NCI-H2196 (cell line): ENCODE data around the gene SDSL.
A peak's percentile ranks its signal among the peaks of the same experiment; 100 is the strongest.

ENCODE experiments used
- DNase-seq: peaks from one replicate; lab custom pipeline; 2025; ENCODE audit not compliant: unreplicated experiment; lab: John Stamatoyannopoulos, UW

The SDSL gene

GRCh38 chr12:113396828-113397496 is 25.2 kb upstream of the SDSL start:
- DNase-seq, result no peak

DNA sequence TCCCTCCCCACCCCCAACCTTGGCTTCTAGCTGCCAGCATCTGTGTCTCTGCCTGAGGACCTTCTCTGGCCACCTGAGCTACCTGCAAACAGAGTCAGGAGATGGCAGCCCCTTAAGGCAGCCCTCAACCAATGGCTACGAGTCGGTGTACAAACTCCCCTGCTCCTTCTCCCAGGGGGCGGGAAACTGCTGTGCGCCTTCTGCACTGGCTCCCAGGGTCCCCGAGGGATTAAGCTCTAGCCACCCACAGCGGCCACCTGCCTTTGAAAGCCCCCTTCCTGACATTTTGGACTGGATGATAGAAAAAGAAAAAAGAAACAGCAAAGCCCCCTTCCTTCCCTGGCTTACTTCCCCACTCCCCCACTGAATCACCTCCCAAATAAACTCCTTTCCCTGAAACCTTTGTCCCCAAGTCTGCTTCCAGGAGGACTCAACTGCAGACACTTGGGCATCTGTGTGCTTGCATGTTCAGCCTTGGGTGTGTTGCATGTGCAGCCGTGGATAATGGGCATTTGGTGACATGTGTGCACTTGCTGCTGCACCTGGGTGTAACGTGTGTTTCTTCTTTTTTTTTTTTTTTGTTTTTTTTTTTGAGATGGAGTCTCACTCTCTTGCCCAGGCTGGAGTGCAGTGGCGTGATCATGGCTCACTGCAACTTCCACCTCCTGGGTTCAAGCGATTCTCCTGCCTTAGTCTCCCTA is 24.5 kb upstream of the SDSL start:
- no peak for DNase-seq

- DNase-seq, result no peak
Measured at GRCh38 chr12:113398346-113399290, 23.6 kb upstream of the SDSL start.

GRCh38 chr12:113399490-113399889 is 22.7 kb upstream of the SDSL start:
- no peak for DNase-seq

DNA sequence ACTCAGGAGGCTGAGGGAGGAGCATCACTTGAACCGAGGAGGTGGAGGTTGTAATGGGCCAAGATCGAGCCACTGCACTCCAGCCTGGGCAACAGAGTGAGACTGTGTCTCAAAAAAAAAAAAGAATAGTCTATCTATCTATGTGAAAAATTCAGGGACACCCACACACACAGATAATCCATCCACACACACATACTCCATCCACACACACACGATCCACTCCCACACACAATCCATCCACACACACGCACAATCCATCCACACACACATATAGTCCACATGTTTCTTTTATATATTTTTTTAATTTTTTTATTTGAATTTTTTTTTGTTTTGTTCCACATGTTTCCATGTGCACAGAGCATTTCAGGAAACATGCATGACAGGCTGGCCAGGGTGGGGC is 21.8 kb upstream of the SDSL start:
- no peak for DNase-seq

DNA sequence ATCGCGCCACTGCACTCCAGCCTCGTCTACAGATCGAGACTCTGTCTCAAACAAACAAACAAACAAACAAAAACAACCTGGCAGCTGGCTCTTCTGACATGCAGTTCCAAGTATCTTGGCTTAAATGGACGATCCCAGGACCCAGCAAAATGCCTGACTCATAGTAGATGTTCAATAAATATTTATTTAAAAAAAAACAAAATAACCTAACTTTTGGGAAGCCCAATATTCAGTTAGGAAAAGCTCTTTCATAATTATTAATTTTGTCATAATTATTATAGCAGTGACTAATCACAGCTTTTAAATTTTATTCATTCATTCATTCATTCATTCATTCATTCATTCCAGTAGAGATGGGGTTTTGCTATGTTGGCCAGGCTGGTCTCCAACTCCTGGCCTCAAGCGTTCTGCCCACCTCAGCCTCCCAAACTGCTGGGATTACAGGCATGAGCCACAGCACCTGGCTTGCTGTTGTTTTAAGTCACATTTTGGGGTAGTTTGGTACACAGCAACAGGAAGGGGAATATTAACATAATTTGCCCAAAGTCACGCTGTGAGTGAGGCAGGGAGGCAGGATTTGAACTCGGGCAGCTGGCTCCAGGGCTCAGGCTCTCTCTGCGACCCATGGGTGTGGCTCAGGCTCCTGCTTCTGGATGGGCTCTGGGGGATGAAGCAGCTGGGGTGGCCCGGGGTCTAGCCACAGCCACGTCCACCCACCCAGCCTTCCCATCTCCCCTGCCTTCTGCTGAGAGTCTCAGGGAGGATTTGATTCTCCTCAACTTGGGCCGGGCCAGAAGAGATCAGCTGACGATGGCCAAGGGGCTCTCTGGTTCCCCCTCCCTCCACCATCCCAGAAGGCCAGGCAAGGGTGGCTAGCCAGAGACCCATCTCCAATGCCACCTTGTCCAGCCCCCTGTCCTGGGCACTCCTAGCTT is 20.8 kb upstream of the SDSL start:
- DNase-seq, result no peak

- DNase-seq, result no peak
Measured at GRCh38 chr12:113402586-113403260, 19.5 kb upstream of the SDSL start.

DNA sequence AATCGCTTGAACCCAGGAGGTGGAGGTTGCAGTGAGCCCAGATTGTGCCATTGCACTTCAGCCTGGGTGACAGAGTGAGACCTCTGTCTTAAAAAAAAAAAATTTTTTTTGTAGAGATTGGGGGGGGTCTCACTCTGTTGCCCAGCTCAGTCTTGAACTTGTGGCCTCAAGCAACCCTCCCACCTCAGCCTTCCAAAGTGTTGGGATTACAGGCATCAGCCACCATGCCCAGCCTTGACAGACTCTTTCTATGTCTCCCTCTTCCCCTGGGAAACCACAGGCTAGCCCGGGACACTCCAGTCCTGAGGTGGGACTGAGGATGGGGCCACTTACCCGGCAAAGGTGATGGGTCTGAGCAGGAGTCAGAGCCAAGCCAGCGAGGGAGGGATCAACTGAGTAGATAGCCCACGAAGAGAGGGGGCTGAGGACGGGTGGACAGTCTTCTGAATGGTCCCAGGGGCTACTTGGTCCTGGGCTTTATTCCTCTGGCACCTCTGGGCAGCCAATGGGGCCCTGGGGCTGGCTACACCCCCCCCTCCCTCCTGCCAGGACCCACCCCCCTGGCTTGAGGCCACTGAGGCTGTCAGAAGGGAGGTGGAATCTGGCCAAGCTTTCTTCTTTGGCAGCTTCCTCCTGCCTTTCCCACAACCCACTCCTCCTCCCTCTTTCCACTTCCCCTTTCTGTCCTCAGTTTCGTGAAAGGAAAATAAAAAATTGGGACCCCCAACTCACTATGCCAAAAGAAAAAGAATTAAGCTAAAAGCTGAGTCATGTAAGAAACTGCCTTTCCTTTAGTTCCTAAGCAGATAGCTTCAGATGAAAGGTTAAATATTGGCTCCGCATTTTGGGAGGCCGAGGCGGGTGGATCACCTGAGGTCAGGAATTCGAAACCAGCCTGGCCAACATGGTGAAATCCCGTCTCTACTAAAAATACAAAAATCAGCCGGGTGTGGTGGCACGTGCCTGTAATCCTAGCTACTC is 18.5 kb upstream of the SDSL start, which contains the start of gene SDS:
Gene SDS, minus strand, starts transcription at position 453 of the 981 bp plus-strand sequence. CDS start 4,179 bp downstream, outside the sequence.
- peak; percentile 37 for DNase-seq

DNA sequence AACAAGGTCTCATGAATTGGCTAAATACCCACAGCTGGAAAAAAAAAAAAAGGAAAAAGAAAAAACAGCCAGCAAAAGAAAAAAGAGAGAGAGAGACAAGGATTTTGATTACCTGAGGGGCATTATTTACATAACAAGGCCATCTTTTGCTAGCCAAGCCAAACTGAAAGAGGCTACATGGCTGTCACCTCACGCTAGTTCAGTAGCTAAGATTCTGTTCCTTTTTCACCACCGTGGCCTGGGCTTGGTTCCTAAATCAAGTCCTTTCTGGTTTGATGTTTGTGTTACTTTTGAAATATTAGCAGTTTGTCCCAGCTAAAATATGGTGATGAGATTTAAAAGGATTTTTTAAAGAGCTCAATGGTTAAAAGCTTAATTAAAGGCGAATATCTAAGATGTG is 16.5 kb upstream of the SDSL start:
- no peak for DNase-seq

GRCh38 chr12:113407931-113408600 is 14.1 kb upstream of the SDSL start:
- DNase-seq, result no peak

DNA sequence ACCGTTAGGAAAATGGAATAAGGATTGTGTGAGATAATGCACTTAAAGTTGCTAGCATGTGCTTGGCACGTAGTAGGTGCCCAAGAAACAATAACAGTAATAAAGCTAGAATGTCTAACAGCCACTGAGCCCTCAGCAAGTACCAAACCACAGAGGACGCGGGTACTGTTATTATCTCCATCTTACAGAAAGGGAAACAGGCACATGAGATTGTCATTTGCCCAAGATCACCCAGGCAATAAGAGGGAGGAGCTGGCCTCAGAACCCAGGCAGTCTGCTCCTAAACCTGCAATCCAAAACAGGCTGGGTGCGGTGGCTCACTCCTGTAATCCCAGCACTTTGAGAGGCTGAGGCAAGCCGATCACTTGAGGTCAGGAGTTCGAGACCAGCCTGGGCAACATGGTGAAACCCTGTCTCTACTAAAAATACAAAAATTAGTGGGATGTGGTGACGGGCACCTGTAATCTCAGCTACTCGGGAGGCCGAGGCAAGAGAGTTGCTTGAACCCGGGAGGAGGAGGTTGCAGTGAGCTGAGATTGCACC is 13.4 kb upstream of the SDSL start:
- no peak for DNase-seq

DNA sequence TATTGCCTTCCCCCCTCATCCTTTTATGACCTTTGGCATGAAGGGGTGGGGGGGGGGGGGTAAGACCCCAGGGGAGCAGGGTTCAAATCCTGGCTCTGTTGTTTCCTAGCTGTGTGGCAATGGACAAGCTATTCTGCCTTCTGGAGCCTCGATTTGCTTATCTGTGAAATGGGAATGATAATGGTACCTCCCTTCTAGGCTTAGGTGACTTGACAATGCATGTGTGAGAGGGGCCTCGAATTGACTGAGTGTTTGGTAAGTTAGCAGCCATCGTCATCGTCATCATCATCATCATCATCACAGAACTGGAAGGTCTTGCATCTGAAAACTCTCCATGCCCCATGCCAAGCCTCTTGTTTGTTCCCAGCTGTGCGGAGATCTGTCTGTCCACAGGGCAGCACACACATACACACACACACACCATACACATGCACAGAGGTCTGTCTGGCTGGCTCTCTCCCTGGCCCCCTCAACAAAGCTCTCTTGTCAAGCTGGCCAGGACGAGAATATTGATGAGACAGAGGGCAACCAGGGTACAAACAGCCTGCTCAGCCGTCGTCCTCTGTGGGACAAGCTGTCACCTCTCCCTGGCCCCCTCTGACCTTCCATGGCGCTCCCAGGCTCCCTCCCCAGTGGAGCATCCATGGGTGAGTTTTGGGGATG is 12.6 kb upstream of the SDSL start:
- DNase-seq, result no peak

- peak; percentile 26 for DNase-seq
Measured at GRCh38 chr12:113413488-113413939, 8.7 kb upstream of the SDSL start.

- no peak for DNase-seq
Measured at GRCh38 chr12:113414519-113415038, 7.6 kb upstream of the SDSL start.

DNA sequence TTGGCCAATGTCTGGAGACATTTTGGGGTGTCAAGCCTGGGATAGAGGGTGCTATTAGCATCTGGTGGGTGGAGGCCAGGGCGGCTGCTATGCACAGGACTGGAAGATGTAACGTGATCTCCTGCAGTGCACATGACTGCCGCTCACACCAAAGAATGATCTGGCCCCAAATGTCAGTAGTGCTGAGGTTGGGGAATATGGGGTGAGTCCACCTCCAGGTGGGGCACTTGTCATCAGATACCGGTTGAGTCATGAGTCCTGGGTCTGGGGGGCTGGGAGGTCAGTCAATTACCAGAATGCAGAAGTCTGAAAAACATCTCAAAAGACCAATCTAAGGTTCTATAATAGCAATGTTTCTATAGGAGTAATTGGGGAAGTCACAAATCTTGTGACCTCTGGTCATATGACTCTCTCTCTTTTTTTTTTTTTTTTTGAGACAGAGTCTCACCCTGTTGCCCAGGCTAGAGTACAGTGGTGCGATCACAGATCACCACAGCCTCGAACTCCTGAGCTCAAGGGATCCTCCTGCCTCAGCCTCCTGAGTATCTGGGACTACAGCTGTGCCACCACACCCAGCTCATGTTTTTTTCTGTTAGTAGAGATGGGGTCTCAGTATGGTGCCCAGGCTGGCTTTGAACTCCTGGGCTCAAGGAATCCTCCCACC is 6.0 kb upstream of the SDSL start:
- no peak for DNase-seq

- DNase-seq, result no peak
Measured at GRCh38 chr12:113418213-113418879, 3.8 kb upstream of the SDSL start.
